Progenitor cell of endocrine pancreas (in vitro differentiated cells): ENCODE data around the gene HMG20A. TPM values are rescaled to one million over a fixed set of nuclear protein-coding genes. Genes with fewer than 3 reads are reported as not detected.

Experiments
- DNase-seq: peaks from one replicate; pipeline ENCODE4 v3.0.0; 2021; ENCODE audit warnings: low spot score; ENCODE audit not compliant: unreplicated experiment
- H3K27ac Mint-ChIP-seq: 2 replicates; pipeline ENCODE4 v1.8.0; 2021; ENCODE audit warnings: mild to moderate bottlenecking, moderate library complexity, mixed read lengths
- H3K27me3 Mint-ChIP-seq: 2 replicates; pipeline ENCODE4 v1.8.0; 2021; ENCODE audit warnings: mixed read lengths
- H3K36me3 Mint-ChIP-seq: 2 replicates; pipeline ENCODE4 v1.8.0; 2022; ENCODE audit warnings: mixed read lengths; ENCODE audit not compliant: insufficient read depth
- H3K4me1 Mint-ChIP-seq: 2 replicates; pipeline ENCODE4 v1.8.0; 2021; ENCODE audit warnings: low read depth, mixed read lengths
- H3K4me3 Mint-ChIP-seq: 2 replicates; pipeline ENCODE4 v1.8.0; 2021; ENCODE audit warnings: low read depth, mild to moderate bottlenecking, moderate library complexity, mixed read lengths
- H3K9me3 Mint-ChIP-seq: 2 replicates; pipeline ENCODE4 v1.8.0; 2021; ENCODE audit warnings: low read depth, mixed read lengths
- CTCF ChIP-seq: fragments of 200-600 bp; sonication (generic); IDR thresholded peaks from one replicate; pipeline ENCODE4 v1.5.0; 2021; ENCODE audit warnings: antibody characterized with exemption, mild to moderate bottlenecking; ENCODE audit not compliant: unreplicated experiment
- total RNA-seq: library from RNA; stranded (reverse); gene quantifications from 2 replicates; pipeline ENCODE4 v1.2.1, GENCODE V29; 2021

Gene HMG20A
- total RNA-seq, 1 donor from 2014 or later = 46.0 TPM

GRCh38 chr15:77476995-77477394, 56.3 kb downstream of the HMG20A start:
- TF ChIP-seq CTCF = no peak
- no peak for DNase-seq
- H3K9me3 Mint-ChIP-seq = no peaks in the 10 kb centered on the region
- H3K36me3 Mint-ChIP-seq = peaks cover 14% of the 10 kb centered on the region
- H3K27me3 Mint-ChIP-seq = no peaks in the 10 kb centered on the region
- no peak overlapping the region for H3K27ac Mint-ChIP-seq
- peaks cover 9% of the 10 kb centered on the region for H3K4me1 Mint-ChIP-seq
- no peak overlapping the region for H3K4me3 Mint-ChIP-seq

GRCh38 chr15:77478051-77478450, 57.4 kb downstream of the HMG20A start:
- Mint-ChIP-seq H3K36me3 (peaks cover 12% of the 10 kb centered on the region), H3K27me3 (no peaks in the 10 kb centered on the region), H3K9me3 (no peaks in the 10 kb centered on the region), H3K4me1 (peaks cover 10% of the 10 kb centered on the region), H3K4me3 (no peak overlapping the region), H3K27ac (no peak overlapping the region)
- DNase-seq = no peak
- no peak for TF ChIP-seq CTCF

- no peaks in the 10 kb centered on the region for H3K27me3 Mint-ChIP-seq
- no peaks in the 10 kb centered on the region for H3K9me3 Mint-ChIP-seq
These were observed 58.3 kb downstream of the HMG20A start for GRCh38 chr15:77479015-77479414.

DNA sequence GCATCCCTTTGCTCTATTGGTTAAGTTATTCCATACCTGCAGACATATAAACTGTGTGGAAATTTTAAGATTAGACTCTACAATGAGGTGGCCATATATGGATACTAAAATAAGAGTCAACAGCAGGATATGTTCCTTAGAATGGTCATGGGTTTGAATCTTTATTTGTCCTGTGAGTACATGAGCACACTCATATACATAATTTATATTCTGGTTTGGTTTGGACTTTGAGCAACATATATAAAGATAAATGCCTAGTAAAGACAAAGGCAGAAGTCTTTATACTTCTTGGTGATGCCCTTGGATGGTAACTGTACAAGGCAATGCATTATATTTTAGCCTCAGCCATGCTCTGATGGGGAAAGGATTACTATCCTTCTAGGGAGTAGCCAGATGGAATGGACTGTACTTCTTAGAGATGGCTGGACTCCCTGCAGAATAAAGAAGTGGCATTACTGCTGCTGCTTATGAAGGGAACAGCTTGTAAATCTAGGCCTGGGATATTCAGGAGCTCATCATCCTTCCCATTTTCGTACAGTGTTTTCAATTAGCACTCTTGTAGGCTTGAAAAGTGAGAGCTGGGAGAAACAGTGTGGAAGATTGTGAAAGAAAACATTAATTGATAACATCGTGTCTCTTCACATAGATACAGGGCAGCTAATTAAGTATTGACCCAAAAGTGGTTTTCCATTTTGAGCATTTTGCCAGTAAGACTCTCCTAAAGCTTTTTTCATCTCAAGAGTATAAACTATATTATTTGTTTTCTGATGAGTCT, 60.4 kb downstream of the HMG20A start:
- Mint-ChIP-seq H3K4me1 (peaks cover 10% of the 10 kb centered on the region), H3K9me3 (no peaks in the 10 kb centered on the region), H3K4me3 (no peak overlapping the region), H3K27me3 (no peaks in the 10 kb centered on the region), H3K36me3 (peaks cover 21% of the 10 kb centered on the region), H3K27ac (no peak overlapping the region)
- DNase-seq = no peak
- TF ChIP-seq CTCF = no peak

More at GRCh38 chr15:77479015-77479414, 58.3 kb downstream of the HMG20A start:
- no peak for DNase-seq
- Mint-ChIP-seq H3K4me1 (peaks cover 10% of the 10 kb centered on the region), H3K27ac (no peak overlapping the region), H3K4me3 (no peak overlapping the region), H3K36me3 (peaks cover 16% of the 10 kb centered on the region)
- no peak for TF ChIP-seq CTCF

DNA sequence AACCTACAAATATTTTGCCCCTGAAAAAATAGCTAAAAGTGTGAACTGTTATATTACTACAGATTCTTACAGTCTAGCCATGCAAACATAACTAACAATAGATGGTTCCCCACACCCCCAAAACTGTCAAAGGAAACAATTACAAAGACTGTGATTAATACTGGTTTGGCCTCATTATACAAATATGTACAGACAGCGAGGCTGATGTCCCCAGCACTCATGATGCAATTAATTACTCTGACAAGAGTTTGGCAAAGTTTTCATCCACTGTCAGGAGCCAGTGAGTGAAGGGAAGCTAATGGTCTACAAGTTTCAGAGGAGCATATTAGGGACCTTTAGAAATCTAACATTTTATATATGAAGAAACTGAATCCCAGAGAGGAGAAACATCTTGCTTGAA, 61.0 kb downstream of the HMG20A start:
- Mint-ChIP-seq H3K36me3 (peaks cover 21% of the 10 kb centered on the region), H3K4me1 (peaks cover 10% of the 10 kb centered on the region), H3K27me3 (no peaks in the 10 kb centered on the region), H3K4me3 (no peak overlapping the region), H3K9me3 (no peaks in the 10 kb centered on the region), H3K27ac (no peak overlapping the region)
- DNase-seq = no peak
- TF ChIP-seq CTCF = no peak
